ENCODE measurements around the gene HNRNPA3. TPM values are rescaled to one million over a fixed set of nuclear protein-coding genes. Genes with fewer than 3 reads are reported as not detected.

The HNRNPA3 gene
- total and polyA plus RNA-seq, 4 donors: 51.1 to 374 (median 228) TPM

Small RNA genes lying within 50 kb of the gene (small RNA-seq; reads per million reads assigned to genes)
- gene MIR3128 (ENCODE audit: low replicate concordance): not detected
- gene RF00019 (ENCODE audit: low replicate concordance): not detected

Other genes starting within 250 kb of the HNRNPA3 start
- 10 to 100 TPM; 62.9 to 87.9 TPM for gene NFE2L2, start 51.9 kb downstream of the HNRNPA3 start, total RNA-seq
- 10 to 100 TPM; 62.8 to 66.7 TPM for gene NFE2L2, start 51.9 kb downstream of the HNRNPA3 start, polyA plus RNA-seq (ENCODE audit: insufficient read length in 2 of 2)
- 10 to 100 TPM; 37.6 to 72.7 TPM for gene AGPS, start 180.0 kb downstream of the HNRNPA3 start, total RNA-seq
- gene AGPS, start 180.0 kb downstream of the HNRNPA3 start, polyA plus RNA-seq (ENCODE audit: insufficient read length in 2 of 2): 10 to 100 TPM; 27.0 to 41.3 TPM